ENCODE data around the gene WEE2. TPM values are rescaled to one million over a fixed set of nuclear protein-coding genes. Genes with fewer than 3 reads are reported as not detected.

Gene WEE2
- total RNA-seq, 1 donor from 2014 or later: not detected

DNA sequence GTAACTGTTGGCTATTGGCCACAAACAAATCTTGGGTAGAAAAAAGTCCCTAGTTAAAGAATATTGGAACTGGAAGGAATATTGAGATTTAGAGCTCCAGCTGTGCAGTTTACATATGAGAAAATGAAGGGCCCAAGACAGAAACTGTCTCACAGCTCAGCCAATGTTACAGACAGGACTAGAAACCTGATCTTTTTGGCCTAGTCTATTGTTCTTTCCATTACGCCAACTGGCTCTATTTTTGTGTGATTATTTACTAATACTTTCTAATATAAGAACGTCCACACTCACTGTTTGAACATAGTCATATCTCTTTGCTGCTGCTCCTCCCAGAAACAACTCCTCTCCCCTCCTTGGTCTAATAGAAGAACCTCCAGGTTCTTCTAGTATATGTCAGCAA, 1.2 kb downstream of the WEE2 start:
- Mint-ChIP-seq H3K36me3 (ENCODE audit: low read depth) (peaks cover 3% of the 10 kb centered on the region), H3K27ac (ENCODE audit: unreplicated experiment) (no peak overlapping the region), H3K4me1 (no peaks in the 10 kb centered on the region), H3K27me3 (ENCODE audit: low read depth) (peaks cover 20% of the 10 kb centered on the region), H3K4me3 (no peak overlapping the region), H3K9me3 (no peaks in the 10 kb centered on the region)
- TF ChIP-seq, protein P1, sequence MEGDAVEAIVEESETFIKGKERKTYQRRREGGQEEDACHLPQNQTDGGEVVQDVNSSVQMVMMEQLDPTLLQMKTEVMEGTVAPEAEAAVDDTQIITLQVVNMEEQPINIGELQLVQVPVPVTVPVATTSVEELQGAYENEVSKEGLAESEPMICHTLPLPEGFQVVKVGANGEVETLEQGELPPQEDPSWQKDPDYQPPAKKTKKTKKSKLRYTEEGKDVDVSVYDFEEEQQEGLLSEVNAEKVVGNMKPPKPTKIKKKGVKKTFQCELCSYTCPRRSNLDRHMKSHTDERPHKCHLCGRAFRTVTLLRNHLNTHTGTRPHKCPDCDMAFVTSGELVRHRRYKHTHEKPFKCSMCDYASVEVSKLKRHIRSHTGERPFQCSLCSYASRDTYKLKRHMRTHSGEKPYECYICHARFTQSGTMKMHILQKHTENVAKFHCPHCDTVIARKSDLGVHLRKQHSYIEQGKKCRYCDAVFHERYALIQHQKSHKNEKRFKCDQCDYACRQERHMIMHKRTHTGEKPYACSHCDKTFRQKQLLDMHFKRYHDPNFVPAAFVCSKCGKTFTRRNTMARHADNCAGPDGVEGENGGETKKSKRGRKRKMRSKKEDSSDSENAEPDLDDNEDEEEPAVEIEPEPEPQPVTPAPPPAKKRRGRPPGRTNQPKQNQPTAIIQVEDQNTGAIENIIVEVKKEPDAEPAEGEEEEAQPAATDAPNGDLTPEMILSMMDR (conservative IDR thresholded peaks at IDR 0.05): no peak
- DNase-seq (ENCODE audit: low read depth, low spot score): no peak

GRCh38 chr7:141709749-141710148, 1.6 kb downstream of the WEE2 start:
- DNase-seq (ENCODE audit: low read depth, low spot score): no peak
- Mint-ChIP-seq H3K27ac (ENCODE audit: unreplicated experiment) (no peak overlapping the region), H3K9me3 (no peaks in the 10 kb centered on the region), H3K27me3 (ENCODE audit: low read depth) (peaks cover 16% of the 10 kb centered on the region), H3K4me3 (no peak overlapping the region), H3K4me1 (no peaks in the 10 kb centered on the region), H3K36me3 (ENCODE audit: low read depth) (peaks cover 3% of the 10 kb centered on the region)
- TF ChIP-seq, protein P1 (conservative IDR thresholded peaks at IDR 0.05): no peak

DNA sequence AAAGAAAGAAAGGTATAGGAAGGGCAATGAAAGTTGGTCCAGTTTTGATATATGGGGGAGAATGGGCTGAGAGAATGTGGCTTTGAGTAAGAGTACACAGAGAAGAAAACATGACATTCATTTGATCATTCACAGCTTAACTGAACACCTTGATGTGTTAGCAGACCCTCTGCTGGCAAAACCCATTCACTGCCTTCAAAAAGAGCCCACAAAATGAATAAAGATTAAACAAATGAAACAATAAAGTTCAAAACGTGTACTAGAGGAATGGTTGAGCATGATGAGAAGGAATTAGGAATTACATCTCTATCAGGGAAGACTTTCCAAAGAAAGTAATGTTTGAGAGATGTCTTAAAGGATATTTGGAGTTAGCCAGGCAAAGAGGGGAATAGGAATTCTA, 2.1 kb downstream of the WEE2 start:
- H3K27ac Mint-ChIP-seq (ENCODE audit: unreplicated experiment): no peak overlapping the region
- DNase-seq (ENCODE audit: low read depth, low spot score): no peak
- H3K27me3 Mint-ChIP-seq (ENCODE audit: low read depth): peaks cover 12% of the 10 kb centered on the region
- peaks cover 3% of the 10 kb centered on the region for H3K36me3 Mint-ChIP-seq (ENCODE audit: low read depth)
- H3K4me1 Mint-ChIP-seq: no peaks in the 10 kb centered on the region
- H3K4me3 Mint-ChIP-seq: no peak overlapping the region
- H3K9me3 Mint-ChIP-seq: no peaks in the 10 kb centered on the region
- TF ChIP-seq, protein P1 (conservative IDR thresholded peaks at IDR 0.05): no peak

DNA sequence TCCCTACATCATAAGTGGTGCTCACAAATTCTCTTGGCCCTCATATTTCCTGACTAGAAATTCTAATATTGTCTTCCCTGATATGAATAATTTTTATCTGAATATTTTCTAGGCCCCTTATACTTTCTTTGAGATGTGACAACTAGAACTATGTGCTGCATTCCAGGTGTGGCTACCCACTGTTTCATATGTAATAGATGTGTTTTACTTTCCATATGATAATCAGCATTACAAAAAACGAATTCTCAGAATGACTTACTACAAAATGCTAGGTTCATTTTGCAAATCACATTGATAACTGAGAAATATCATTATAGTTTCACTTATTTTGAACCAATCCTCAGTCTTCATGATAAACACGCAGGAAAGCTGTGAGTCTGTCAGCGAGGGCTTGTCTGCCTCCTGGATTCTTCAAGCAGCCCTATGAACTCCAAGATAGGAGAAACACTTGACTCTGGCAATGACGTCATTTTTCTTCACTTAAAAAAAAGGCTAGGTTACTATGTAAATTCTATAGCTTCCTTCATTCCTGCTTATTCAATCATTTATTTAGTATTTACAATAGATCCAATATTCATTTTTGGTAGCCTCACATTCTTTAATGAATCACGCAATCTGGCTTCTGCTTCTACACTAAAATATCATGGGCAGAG, 4.6 kb downstream of the WEE2 start:
- Mint-ChIP-seq H3K4me3 (no peak overlapping the region), H3K27ac (ENCODE audit: unreplicated experiment) (no peak overlapping the region), H3K9me3 (no peaks in the 10 kb centered on the region), H3K36me3 (ENCODE audit: low read depth) (peaks cover 3% of the 10 kb centered on the region), H3K4me1 (no peaks in the 10 kb centered on the region), H3K27me3 (ENCODE audit: low read depth) (peaks cover 14% of the 10 kb centered on the region)
- TF ChIP-seq, protein P1 (conservative IDR thresholded peaks at IDR 0.05): no peak
- DNase-seq (ENCODE audit: low read depth, low spot score): no peak

DNA sequence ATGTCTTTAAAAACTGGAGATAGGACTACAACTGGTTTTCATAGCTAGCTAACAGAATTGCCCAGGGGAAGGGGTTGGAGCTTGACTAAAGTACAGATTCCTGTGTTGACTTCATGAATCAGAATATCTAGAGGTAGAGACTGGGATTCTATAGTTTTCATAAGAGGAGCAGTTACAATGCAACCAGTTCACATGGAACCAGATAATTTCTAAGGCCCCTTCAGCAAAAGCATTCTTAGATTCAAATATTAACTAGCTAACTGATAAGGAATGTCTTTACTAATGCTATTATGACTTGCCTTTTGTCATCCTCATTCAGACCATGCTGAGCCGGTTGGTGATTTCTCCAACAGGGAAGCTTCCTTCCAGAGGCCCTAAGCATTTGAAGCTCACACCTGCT, 5.7 kb downstream of the WEE2 start:
- TF ChIP-seq, protein P1 (conservative IDR thresholded peaks at IDR 0.05): no peak
- H3K4me1 Mint-ChIP-seq: no peaks in the 10 kb centered on the region
- H3K9me3 Mint-ChIP-seq: no peaks in the 10 kb centered on the region
- DNase-seq (ENCODE audit: low read depth, low spot score): no peak
- no peak overlapping the region for H3K4me3 Mint-ChIP-seq
- H3K27ac Mint-ChIP-seq (ENCODE audit: unreplicated experiment): no peak overlapping the region
- H3K27me3 Mint-ChIP-seq (ENCODE audit: low read depth): peaks cover 17% of the 10 kb centered on the region
- H3K36me3 Mint-ChIP-seq (ENCODE audit: low read depth): peaks cover 3% of the 10 kb centered on the region
